8988T (cell line): ENCODE measurements around the gene STK39.
"Not testable (repeated sequence)": the region's sequence is repeated elsewhere in the genome, so short reads cannot be mapped to it uniquely, and the experiment has no call there.

Experiments
- DNase-seq: peaks from one replicate; pipeline ENCODE4 v3.0.0; 2011

The STK39 gene

DNA sequence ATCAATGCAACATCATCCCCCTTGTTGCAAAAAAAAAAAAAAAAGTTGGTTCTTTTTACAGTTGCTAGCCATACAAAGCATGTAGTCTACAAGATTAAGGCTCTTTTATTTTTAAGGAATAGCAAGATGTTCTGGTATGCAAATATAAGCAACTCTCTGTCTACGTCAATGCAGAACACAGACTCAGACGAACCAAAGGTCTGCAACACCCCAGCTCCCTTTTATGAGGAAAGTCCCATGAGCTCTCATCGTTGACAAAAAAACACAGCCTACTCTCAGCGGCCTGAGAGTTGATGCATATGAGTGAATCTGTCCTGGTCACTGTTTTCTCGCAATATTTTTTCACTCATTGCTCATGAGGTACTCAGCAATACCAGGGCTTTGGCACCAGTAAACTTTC, 112.9 kb downstream of the STK39 start:
- DNase-seq, result no peak

DNA sequence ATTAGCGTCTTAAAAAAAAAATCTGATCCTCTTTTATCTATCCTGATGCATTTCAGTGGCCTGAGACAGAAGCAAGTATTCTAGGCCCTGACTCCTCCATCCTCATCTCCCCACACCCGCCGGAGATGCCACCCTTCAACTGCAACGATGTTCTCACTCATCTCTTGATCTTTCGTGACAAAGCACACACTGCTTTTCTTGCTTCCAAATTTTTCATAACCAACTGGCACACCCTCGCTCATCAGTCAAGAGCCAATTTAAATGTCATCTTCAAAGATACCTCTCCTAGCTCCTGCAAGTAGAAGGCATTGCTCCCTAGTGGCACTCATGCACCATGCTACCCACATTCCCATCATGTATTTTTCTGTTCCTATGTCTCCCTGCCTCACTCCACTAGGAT, 115.0 kb downstream of the STK39 start:
- DNase-seq, result no peak

DNA sequence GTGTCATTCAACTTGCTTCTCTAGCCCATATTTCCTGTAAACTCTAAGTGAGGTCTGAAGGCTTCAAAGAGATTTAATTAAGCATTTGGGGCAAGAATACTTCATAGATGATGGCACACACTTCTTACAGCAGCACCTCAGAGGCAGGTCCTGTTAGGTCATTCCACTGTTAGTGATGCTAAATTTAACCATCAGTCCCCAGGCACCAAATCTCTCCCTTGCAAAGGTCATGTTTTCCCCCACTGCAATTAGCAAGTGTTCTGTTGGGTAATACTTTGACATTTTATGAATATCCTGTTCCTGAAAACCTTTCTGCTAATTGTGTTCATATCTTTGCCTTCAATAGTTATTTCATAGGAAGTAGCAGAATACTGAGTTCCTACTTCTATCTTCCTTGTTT, 117.0 kb downstream of the STK39 start:
- no peak for DNase-seq

DNA sequence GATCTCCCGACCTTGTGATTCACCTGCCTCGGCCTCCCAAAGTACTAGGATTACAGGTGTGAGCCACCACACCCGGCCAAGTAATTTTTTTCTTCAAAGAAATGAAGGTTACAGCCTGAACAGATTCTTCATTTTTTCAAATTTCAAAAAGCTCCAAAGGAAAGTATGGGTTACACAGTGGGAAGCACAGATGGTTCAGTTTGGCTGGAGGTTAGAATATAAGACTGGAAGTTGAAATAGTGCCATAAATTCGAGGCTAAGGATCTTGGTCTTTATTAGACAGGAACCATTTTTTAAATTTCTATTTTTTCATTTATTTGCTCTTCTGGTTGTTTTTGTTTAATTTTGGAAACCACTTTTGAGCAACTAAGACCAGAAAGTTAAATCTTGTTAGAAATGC, 120.0 kb downstream of the STK39 start:
- DNase-seq, result no peak

DNA sequence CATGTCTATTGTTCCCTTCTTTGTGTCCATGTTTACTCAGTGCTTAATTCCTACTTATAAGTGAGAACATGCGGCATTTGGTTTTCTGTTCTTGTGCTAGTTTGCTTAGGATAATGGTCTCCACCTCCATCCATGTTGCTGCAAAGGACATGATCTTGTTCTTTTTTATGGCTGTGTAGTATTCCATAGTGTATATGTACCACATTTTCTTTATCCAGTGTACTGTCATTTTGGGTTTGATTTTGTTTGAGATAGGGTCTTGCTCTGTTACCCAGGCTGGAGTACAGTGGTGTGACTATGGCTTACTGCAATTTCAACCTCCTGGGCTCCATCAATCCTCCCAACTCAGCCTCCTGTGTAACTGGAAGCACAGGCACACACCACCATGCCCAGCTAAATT, 125.2 kb downstream of the STK39 start:
- DNase-seq, result not testable (repeated sequence)

DNA sequence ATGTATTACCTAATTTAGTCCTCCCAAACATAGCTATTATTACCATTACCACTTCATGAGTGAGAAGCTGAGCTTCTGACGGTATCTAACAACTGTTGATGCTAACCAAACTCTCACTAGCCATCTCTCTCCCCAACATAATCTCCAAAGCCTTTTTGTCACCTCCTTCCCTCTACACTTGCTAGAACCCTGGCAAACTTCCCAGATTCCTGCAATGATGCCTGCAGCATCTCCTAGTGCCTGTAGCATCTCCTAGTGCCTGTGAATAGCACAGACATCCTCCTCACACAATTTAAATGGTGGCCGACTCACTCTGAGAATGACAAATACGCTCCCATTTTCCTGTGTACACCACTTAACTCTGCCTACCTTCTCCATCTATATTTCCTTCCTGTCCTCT, 126.7 kb downstream of the STK39 start:
- DNase-seq, result no peak

DNA sequence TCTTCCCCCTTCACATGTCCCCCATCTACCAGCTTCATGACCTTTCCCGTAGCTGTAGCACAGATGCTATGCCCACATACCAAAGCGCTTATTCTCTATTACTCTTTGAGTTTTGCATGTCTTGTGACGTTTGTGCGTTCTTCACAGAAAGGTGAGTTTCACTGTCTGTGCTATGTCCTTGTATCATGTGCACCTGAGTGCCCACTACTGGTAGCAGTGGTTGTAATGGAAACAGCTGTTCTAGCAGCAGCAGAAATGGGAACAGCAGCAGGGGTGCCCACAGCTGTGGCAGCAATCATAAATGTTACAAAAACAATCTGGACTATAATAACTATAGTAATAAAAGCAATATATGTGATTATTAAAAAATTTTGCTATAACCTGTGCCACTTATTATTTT, 127.1 kb downstream of the STK39 start:
- DNase-seq, result no peak

DNA sequence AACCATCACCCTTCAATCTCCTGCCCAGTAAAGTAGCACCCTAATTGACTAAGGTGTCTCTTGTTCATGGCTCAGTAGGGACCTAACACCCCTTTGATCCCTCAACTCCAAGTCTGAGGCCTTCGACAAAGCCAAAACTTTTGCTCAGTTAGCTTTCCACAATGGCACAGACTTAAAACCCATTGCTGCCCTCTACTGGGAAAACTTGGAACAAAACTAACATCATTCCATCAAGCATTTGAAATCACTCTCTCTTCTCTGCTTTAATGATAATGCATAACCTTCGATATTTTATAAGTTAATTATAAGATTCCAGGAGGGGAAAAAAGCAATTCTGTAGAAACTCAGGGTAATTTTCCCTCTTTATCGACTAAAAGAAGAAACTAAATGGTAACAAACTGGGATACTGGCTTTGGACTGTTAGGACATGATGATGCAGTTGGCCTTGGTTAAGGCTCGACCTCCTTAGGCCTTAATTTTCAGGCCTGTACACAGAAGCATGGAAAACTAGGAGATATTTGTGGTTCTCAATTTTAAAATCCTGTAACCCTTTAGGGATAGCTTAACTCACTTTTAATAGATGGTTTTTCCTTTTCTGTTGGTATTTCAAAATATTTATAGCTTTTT, 127.8 kb downstream of the STK39 start:
- DNase-seq, result no peak

DNA sequence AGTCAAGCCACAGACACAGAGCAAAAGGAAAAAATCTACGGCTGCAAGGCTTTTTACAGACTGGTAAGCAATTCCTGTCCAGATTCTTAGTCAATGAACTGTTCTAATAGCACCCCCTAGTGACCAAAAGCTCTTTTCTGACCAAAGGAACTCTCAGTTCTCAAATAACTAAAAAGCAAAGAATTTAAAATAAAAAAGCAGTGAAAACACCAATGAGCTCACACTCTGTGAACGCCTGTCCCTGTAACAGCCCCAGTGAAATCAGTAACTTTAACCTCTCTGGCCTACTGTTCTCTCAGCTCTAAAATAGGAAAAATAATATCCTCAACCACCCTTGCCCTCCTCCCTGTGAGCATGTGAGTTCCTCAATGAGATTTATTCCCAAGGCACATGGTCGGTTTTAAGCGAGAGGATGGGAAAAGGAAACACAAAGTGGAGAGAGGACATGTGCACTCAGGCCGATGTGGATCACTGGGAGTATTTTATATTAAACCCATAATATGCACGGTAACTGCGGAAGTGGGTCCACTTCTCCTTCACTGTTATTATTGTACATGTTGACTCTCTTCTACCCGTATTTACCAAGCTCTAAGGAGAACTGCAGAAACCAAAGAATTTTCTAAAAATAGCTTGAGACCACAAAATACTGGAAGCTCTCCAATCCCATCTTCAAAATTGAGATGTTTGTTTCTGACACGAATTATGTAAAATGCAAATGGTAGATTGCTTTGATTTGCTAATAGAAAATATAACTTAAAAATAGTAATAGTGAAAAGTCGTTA, 128.5 kb downstream of the STK39 start:
- no peak for DNase-seq

DNA sequence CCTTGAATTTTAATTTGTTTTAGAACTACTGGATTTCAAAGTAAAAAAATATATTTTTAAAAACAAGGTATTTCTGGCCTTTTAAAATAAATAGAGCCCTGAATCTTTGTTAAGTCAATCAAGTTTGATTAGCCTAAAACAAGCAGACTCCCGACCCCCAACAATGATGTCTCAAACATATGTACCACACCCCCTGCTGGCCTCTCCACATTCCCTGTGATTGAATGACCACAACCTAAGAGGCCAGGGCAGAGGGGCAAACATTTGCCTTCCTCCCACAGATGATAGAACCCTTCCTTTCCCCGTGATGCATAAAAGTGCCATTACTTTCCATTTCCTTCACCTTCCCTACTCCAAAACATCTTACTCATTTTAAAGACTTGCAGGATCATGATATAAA, 130.9 kb downstream of the STK39 start:
- DNase-seq, result no peak

DNA sequence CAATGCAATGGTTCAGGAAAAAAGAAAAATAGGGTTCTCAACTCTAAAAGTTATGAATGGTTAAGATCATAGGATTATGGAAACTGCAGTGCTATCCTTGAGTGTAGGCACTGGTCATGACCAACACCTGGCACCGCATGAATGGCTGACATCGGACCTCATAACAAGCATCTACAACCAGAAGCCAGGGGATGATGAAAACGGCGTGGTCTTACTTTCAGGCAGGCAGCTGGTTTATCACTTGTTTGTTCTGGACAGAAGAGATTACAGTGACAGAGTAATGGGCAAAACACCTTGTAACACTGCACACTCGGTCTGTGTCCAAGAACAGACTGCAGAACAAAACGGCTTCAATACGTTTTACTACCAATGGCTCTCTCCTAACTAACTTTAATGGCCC, 132.8 kb downstream of the STK39 start:
- DNase-seq, result no peak

DNA sequence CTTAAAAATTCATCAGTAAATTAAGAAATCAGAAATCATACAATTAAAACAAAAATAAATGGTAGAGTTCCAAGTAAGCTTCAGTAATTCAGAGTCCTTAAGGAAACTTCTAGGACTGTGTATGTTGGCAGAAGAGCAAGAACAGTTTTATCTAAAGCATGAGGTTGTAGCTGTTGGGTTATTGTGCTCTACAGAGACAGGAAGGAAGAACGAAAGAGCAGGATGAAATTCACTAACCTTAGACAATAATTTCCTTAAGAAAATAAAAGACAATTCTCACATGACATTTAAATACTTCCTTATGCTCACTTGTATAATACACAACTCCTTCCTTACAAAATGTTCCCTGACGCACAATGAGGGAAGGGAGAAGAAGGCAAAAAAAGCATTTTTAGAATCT, 133.4 kb downstream of the STK39 start:
- DNase-seq, result no peak

DNA sequence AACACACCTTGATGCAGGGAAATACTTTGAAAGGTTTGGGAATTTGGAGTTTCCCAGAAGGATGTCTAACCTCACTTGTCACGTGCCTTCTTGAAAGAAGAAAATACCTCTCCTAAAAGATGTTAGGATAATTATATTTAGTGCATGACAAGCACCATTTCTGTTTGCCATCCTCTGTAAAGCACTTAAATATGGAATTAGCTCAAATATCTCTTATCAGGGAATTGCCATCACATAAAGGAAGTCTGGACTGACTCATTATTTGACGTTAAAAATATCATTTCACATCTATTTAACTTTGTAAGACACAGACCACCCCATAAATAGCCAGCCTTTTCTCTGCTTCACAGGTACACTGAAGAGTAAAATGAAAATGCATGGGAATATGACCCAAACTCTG, 140.1 kb downstream of the STK39 start:
- no peak for DNase-seq

DNA sequence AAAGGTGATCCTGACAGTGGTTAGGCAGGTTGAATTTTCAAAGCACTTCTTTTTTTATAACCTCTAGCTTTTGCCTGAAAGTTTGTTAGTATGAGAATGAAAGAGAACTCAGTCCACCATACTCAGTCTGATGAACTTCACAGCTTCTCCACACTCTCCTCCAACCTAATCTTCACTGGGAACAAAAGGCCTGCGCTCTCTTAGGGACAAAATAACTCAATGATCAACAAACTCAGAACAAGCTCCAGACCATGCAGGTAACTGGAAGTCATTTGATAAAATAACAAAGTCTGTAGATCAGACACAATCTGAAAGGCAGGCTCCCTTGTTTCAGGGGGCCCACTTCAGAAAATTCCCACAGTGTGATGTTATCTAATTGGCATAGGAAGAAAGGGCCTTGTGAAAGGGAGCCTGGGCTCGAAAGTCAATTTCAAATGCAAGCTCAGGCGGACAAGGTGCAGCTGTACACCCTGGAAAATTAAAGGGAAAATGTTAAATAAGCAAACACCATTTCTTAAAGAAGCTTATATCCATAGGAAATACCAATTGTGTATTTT, 142.2 kb downstream of the STK39 start:
- no peak for DNase-seq

DNA sequence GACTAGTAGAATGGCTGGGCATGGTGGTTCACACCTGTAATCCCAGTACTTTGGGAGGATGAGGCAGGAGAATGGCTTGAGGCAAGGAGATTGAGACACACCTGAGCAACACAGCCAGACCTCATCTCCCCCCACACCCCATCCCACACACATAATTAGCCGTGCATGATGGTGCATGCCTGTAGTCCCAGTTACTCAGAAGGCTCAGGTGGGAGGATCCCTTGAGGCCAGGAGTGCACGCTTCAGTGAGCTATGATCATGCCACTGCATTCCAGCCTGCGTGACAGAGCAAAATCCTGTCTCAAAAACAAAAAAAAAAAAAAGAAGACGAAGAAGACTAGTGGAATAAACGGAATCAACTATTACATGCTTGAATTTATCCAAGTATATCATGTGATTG, 150.0 kb downstream of the STK39 start:
- no peak for DNase-seq

DNA sequence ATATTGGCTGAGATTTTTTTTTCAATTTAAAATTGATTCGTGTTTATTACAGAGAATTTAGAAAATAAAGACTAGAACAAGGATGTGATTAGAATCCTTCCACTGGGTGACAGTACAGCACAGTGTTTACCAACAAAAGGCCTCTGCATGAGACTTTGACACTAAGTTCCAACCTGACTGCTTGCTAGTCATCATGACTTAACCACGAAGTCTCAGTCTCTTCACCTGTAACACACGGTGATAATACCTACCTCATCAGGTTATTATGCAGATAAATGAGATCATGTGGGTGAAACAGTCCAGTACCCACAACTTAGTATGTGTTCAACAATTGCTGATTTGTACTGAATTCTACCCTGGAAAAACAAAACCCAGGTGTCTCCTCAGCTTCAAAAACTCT, 151.2 kb downstream of the STK39 start:
- no peak for DNase-seq

DNA sequence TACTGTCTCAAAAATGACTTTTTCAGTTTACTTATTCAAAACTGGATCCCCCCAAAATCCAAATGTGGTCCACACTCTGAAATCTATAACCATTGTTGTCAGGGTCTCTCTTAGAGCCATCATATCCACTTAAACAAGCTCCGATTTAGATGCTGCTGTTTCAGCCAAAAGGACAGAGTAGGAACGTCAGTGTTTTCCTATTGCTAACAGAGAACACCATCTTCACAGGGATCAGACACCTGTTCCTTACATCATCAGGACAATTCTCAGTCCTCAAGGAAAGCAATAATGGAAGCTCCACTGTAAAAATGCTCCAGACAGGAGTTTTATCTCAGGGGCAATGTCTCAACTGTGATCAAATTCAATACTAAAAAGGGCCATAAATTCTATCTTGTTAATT, 155.4 kb downstream of the STK39 start:
- DNase-seq, result no peak

DNA sequence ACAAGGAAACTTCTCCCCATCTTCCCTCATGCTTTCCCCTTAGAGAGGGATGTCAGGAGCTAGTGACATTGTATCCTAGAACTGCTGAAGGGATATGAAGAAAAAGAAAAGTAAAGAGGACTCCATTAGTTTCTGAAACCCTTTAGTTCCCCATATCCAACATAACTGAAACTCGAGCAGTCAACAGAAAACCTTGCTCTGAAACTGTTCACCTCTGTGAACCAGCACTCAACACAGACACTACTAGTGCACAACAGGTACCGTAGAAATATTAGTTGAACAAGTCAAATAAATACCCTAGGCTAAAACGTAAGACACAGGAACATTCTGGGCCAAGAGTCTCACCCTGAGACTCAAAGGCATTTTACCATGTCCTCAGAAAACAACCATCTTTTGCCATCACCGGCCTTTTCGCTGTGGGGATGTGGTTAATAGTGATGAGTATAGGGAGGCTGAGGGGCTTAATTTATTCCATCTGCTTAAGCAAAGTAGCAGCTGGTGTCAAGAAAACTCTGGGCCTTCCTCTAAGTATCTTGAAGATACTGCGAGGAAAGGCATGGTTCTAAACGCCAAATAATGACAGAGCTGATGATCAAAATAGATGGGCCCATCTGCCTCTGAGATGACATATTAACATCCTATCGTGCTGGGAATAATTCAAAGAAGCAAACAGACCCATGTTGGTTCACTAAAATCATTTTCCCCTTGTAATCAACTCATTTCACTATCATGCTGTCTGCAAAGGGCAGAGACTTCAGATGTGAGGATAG, 156.8 kb downstream of the STK39 start:
- DNase-seq, result no peak

DNA sequence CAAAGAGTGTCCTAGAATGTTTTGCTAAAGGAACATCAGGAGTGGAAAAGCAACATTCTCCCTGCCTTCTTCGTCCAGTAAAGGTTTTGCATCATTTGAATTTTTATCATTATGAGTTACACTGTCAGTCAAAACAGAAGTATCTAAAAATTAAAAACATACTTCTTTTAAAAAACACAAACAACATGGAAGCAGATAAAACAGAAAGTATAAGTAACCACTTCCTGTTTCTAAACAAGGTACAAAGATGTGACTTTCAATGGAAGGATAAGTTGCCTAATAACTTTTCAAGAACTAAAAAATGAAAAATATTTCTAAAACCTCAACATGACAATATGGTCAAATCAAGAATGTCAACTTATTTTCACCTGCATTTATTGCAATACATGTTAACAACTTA, 158.2 kb downstream of the STK39 start:
- DNase-seq, result no peak

DNA sequence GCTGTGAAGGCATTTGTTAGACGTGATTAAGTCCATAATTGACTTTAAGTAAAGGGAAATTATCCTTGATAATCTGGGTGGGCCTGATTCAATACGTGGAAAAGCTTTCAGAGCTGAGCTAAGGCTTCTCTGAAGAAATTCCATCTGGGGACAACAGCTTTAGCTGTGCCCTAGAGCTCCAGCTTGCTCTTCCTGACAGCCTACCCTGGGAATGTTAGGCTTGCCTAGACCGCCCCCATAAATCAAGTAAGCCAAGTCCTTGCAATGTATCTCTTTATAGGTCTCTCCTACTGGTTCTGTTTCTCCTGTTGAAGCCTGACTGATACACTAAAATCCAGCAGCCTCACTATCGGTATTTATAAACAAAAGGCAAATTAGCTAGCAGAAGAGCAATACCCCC, 160.0 kb downstream of the STK39 start:
- no peak for DNase-seq

DNA sequence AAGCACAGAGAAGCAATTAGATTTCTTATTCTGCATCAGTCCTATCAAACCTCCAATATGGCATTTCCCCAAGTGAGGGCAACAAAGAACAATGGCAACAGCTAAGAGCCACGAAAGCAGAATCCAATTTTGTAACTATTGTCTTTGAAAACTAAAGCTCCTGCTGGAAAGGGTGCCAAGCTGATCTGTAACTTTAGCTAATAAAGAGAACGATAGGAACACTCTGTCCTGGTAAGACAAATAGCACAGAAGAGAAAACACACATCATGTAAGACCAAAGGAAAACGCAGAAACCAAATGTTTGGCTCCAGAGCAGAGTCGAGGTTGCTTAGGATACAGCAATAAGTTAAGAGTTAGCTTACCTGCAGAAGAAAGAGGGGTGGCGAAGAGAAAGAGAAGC, 160.5 kb downstream of the STK39 start:
- DNase-seq, result no peak

DNA sequence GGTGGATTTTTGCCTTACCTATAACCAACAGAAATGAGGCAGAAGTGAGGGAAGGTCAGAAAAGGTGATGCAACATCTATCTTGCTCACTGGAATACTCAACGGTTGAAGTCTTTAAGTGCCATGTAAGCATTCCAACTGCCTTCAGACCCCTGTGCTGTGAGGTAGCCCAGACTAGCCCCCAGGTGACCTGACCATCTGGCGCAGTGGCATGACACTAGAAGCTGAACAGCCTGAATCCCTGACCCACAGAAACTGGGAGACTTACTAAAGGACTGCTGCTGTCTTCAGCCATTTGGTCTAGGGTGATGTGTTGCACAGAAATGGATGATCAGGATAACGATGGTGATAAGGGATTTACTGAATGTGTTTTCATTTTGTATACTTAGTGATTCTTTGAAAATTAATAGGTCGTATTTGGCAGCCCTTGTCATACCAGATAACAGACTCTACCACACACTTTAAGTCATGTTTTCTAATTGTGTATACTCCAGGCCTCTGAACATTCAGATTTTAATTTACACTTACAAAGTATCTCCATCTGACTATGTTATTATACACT, 161.5 kb downstream of the STK39 start:
- no peak for DNase-seq

DNA sequence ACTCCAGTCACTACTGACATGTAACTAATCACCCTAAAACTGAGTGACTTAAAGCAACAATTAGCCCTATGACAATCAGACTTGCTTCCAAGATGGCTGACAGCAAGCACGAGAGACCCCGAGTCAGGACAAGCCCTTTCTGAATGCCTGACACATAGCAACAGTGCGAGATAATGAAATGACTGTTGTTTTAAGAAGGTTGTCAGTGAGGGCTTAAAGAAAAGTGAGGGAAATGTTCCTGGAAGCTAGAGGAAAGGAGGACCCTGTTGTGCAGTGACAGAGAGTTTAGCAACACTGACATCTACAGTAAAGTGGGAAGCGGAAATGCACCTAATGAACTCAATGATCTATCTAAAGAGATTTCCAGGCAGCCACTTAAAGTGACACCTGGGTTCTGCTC, 163.1 kb downstream of the STK39 start:
- DNase-seq, result no peak

DNA sequence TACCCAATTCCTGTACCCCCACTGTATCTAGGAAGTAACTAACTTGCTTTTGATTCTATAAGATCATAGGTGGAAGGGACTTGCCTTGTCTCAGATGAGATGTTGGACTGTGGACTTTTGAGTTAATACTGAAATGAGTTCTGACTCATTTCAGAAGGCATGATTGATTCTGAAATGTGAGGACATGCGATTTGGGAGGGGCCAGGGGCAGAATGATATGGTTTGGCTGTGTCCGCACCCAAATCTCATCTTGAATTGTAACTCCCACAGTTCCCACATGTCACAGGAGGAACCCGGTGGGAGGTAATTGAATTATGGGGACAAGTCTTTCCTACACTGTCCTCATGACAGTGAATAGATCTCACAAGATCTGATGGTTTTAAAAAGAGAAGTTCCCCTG, 165.9 kb downstream of the STK39 start:
- not testable (repeated sequence) for DNase-seq
